GM12878 (cell line): ENCODE data around the gene ARAP1. TPM values are rescaled to one million over a fixed set of nuclear protein-coding genes. Genes with fewer than 3 reads are reported as not detected.

ENCODE experiments used
- ATAC-seq: fragments of 200-7000 bp; cut with Tn5 transposase; 3 replicates; pipeline ENCODE4 v1.9.1; 2020; ENCODE audit warnings: mild to moderate bottlenecking, moderate library complexity
- BruUV-seq: library from RNA; stranded (reverse); fragments of 400-500 nt; replicated peaks from 2 replicates; lab custom pipeline; 2021; lab: Mats Ljungman, UMichigan
- CTCF ChIA-PET: fragments of 300-600 bp; sonication (Branson Sonifier 250); formaldehyde crosslinking; extraction: SDS; loops from one replicate; lab custom pipeline; 2021; ENCODE audit warnings: inconsistent platforms; lab: Yijun Ruan, JAX
- POLR2A ChIA-PET: fragments of 350-600 bp; formaldehyde crosslinking; extraction: SDS; loops from one replicate; lab custom pipeline; 2021; ENCODE audit warnings: inconsistent platforms; lab: Charles Lee
- RAD21 ChIA-PET: fragments of 300-600 bp; sonication (Branson Sonifier 250); formaldehyde crosslinking; loops from one replicate; lab custom pipeline; 2023; ENCODE audit warnings: antibody characterized with exemption; ENCODE audit not compliant: unreplicated experiment; lab: Charles Lee
- SMC1A ChIA-PET: fragments of 300-600 bp; sonication (Branson Sonifier 250); formaldehyde crosslinking; loops from one replicate; lab custom pipeline; 2023; ENCODE audit not compliant: unreplicated experiment, uncharacterized antibody; lab: Charles Lee
- DNase-seq: peaks from one replicate; pipeline ENCODE4 v3.0.0-alpha.2; 2011; ENCODE audit warnings: low read depth, low spot score
- FAIRE-seq: peaks from 3 replicates; lab custom pipeline; 2011; peaks lifted over from hg19 to GRCh38; lab: Jason Lieb, UNC
- H2AFZ ChIP-seq: 2 replicates; pipeline ENCODE4 v1.6.0; 2011; ENCODE audit warnings: low read depth, low read length, control low read depth; ENCODE audit not compliant: control insufficient read depth
- H3K27ac ChIP-seq: 2 replicates; pipeline ENCODE4 v1.5.1; 2011; ENCODE audit warnings: control low read depth; ENCODE audit not compliant: control insufficient read depth, insufficient read depth
- H3K27me3 ChIP-seq, 2 experiments: replicated peaks in 1 of 2; 2 replicates each; pipeline versions ENCODE4 v1.6.0 to v1.6.1; 2011; ENCODE audit warnings: low read length in 1 of 2; ENCODE audit not compliant: control insufficient read depth in 2 of 2, insufficient read depth in 2 of 2
- H3K36me3 ChIP-seq, 2 experiments: 2 replicates each; pipeline ENCODE4 v1.5.1; 2011; ENCODE audit warnings: low read length in 1 of 2; ENCODE audit not compliant: control insufficient read depth in 2 of 2, insufficient read depth in 2 of 2
- H3K4me1 ChIP-seq: 2 replicates; pipeline ENCODE4 v1.6.1; 2011; ENCODE audit warnings: mild to moderate bottlenecking, low read length, moderate library complexity, mixed read lengths; ENCODE audit not compliant: control insufficient read depth, insufficient read depth
- H3K4me2 ChIP-seq: 2 replicates; pipeline ENCODE4 v1.6.0; 2011; ENCODE audit warnings: control low read depth; ENCODE audit not compliant: control insufficient read depth, insufficient read depth
- H3K4me3 ChIP-seq: fragments of 200-600 bp; sonication (generic); 2 replicates; pipeline ENCODE4 v1.5.1; 2016
- H3K79me2 ChIP-seq: 2 replicates; pipeline ENCODE4 v1.6.0; 2011; ENCODE audit warnings: low read length; ENCODE audit not compliant: control insufficient read depth, insufficient read depth
- H3K9ac ChIP-seq: 2 replicates; pipeline ENCODE4 v1.8.0; 2011; ENCODE audit warnings: low read length, control low read depth, mixed read lengths; ENCODE audit not compliant: control insufficient read depth, insufficient read depth
- H3K9me3 ChIP-seq: replicated peaks from 3 replicates; pipeline ENCODE4 v1.5.1; 2011; ENCODE audit warnings: mild to moderate bottlenecking, low read length; ENCODE audit not compliant: control insufficient read depth, insufficient read depth
- H4K20me1 ChIP-seq: 2 replicates; pipeline ENCODE4 v1.6.0; 2011; ENCODE audit not compliant: control insufficient read depth, insufficient read depth
- ASH2L ChIP-seq: fragments of 300-600, 200-600 bp; sonication (generic); IDR thresholded peaks from 2 replicates; pipeline ENCODE4 v1.6.1; 2017; ENCODE audit warnings: low read depth, mild to moderate bottlenecking, borderline replicate concordance
- BRCA1 ChIP-seq: IDR thresholded peaks from 2 replicates; pipeline ENCODE4 v1.6.1; 2011; ENCODE audit warnings: low read depth, low read length, improper control_type of control experiment
- JUND ChIP-seq: IDR thresholded peaks from 2 replicates; pipeline ENCODE4 v1.6.1; 2012; ENCODE audit warnings: low read depth, mild to moderate bottlenecking, low read length, improper control_type of control experiment, moderate library complexity
- KDM1A ChIP-seq: fragments of 200-600 bp; sonication (generic); IDR thresholded peaks from 2 replicates; pipeline ENCODE4 v1.6.1; 2016; ENCODE audit warnings: borderline replicate concordance
- MEF2B ChIP-seq: fragments of 450-650 bp; IDR thresholded peaks from 2 replicates; pipeline ENCODE4 v1.6.1; 2018; ENCODE audit warnings: mild to moderate bottlenecking, moderate library complexity; ENCODE audit not compliant: partially characterized antibody, poor library complexity, severe bottlenecking
- MTA2 ChIP-seq: fragments of 450-650 bp; IDR thresholded peaks from 2 replicates; pipeline ENCODE4 v1.6.1; 2016; ENCODE audit warnings: low read depth, mild to moderate bottlenecking, moderate library complexity
- PKNOX1 ChIP-seq: fragments of 450-650 bp; IDR thresholded peaks from 2 replicates; pipeline ENCODE4 v1.6.1; 2016; ENCODE audit warnings: mild to moderate bottlenecking
- POLR2AphosphoS2 ChIP-seq: IDR thresholded peaks from 2 replicates; pipeline ENCODE4 v1.6.1; 2011; ENCODE audit warnings: low read depth, mild to moderate bottlenecking, low read length, improper control_type of control experiment, moderate library complexity
- POU2F2 ChIP-seq: IDR thresholded peaks from 3 replicates; pipeline ENCODE4 v1.6.1; 2011; ENCODE audit warnings: low read depth, mild to moderate bottlenecking, low read length, borderline replicate concordance
- WRNIP1 ChIP-seq: IDR thresholded peaks from 2 replicates; pipeline ENCODE4 v1.6.1; 2011; ENCODE audit warnings: low read depth, low read length, improper control_type of control experiment, borderline replicate concordance
- YY1 ChIP-seq: IDR thresholded peaks from 2 replicates; pipeline ENCODE4 v1.6.1; 2011; ENCODE audit warnings: low read depth, mild to moderate bottlenecking, low read length
- ZNF622 ChIP-seq: fragments of 450-650 bp; IDR thresholded peaks from 2 replicates; pipeline ENCODE4 v1.6.1; 2017; ENCODE audit warnings: mild to moderate bottlenecking, inconsistent platforms
- WGBS: methylation state at CpG from one replicate; pipeline ENCODE4 v1.1.6; 2016; ENCODE audit warnings: low lambda C conversion rate; ENCODE audit not compliant: insufficient replicate concordance, insufficient coverage; ENCODE audit errors: missing lambda C conversion rate; 5-methylcytosine and 5-hydroxymethylcytosine counted together
- in situ Hi-C: fragments of 300-500 bp; cut with MboI; formaldehyde crosslinking; loops from 9 replicates; pipeline ENCODE4 v1.14.3; 2018; ENCODE audit warnings: mixed read lengths
- intact Hi-C: fragments of 100-400 bp; cut with micrococcal nuclease; formaldehyde crosslinking; loops from one replicate; pipeline ENCODE4 v1.14.2; 2022; ENCODE audit not compliant: unreplicated experiment
- polyA plus RNA-seq, 11 experiments: library from polyadenylated mRNA; depleted of rRNA in 4 of 11; unstranded in 6 of 11; stranded (reverse) in 5 of 11; fragments of >200 nt; fragmentation: Nextera tagmentation in 4 of 11; fragmentation: Illumina TruSeq in 1 of 11; extraction: Ambion mirVana in 4 of 11; extraction: Trizol in 1 of 11; gene quantifications; 1 replicate in 1 of 11; 2 replicates in 10 of 11; pipeline versions ENCODE4 v1.2.1 to v1.2.3, GENCODE V29; 2011 to 2016; ENCODE audit warnings: inconsistent platforms in 2 of 11, missing spikeins in 2 of 11, low read depth in 1 of 11
- total RNA-seq, 4 experiments: library from RNA; depleted of rRNA in 3 of 4; stranded (reverse); fragments of >200 nt in 3 of 4; fragmentation: Illumina TruSeq in 1 of 4; extraction: Trizol in 1 of 4; gene quantifications; 2 replicates each; pipeline versions ENCODE4 v1.2.1 to v1.2.3, GENCODE V29; 2013 to 2021
- TF ChIP-seq, protein P1 (sequence below): IDR thresholded peaks from 2 replicates; pipeline ENCODE4 v1.6.1; 2012; ENCODE audit warnings: low read depth, low read length, improper control_type of control experiment
- TF ChIP-seq, protein P2 (sequence below): fragments of 450-650 bp; IDR thresholded peaks from 2 replicates; pipeline ENCODE4 v1.6.1; 2017; ENCODE audit warnings: borderline replicate concordance
- TF ChIP-seq, protein P3 (sequence below): IDR thresholded peaks from 2 replicates; pipeline ENCODE4 v1.6.1; 2012; ENCODE audit warnings: low read depth, low read length, improper control_type of control experiment

The ARAP1 gene
- total and polyA plus RNA-seq, 10 of the 15 experiments (the other 5 are each of a cell fraction or from before 2014, with no cell fraction given), result 0.55 to 102 (median 51.0) TPM

DNA sequence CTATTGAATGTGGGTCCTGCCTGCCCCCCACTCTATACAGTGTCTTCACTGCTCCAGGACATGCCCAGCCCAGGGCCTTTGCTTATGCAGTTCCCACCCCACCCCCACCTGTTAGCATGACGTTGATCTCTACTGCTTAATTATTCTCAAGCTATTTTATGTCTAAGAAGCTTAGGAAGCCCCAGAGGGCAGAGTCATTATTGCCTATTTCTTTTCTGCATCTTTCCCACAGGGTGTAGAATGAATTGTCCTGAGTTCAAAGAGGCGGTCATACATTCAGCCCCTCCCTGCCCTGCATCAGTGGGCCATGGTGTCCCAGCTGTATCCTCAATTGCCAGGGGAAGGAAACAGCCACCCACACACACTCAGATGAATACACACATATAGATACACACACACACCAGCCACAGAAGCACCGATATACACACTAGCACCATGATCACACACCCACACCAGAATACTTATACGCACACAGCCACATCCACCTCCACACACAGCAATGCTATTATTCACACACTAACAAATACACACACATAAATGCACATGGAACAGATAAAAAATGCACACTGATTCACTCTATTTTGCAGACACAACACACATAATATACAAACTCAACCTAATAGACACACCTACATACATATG is 79.5 kb downstream of the ARAP1 start:
- no peaks in the 10 kb centered on the region for H3K79me2 ChIP-seq
- no peak overlapping the region for H3K4me3 ChIP-seq
- RAD21 ChIA-PET, result interaction anchor here (1.7 kb wide), 1 partner anchor 11 kb away, joined by 6 read pairs; no protein-coding TSS in a partner anchor
- DNase-seq (no peak), ATAC-seq (no peak), FAIRE-seq (no peak)
- H3K36me3 ChIP-seq, result no peaks in the 10 kb centered on the region
- H3K9me3 ChIP-seq, result no peaks in the 10 kb centered on the region
- no peak overlapping the region for H2AFZ ChIP-seq
- H3K27me3 ChIP-seq, result peaks cover 5 to 14% of the 10 kb centered on the region in 2 experiments
- WGBS, result 8% methylated on average over 4 of the region's 4 CpGs
- CTCF ChIA-PET, result interaction anchor here (1.0 to 3.2 kb wide), 2 partner anchors 11 to 86 kb away, joined by 4 to 24 read pairs; no protein-coding TSS in a partner anchor
- POLR2A ChIA-PET, result interaction anchor here (0.6 kb wide), 2 partner anchors 66 to 272 kb away, joined by 4 to 7 read pairs; no protein-coding TSS in a partner anchor
- H3K4me2 ChIP-seq, result no peak overlapping the region
- no peaks in the 10 kb centered on the region for H4K20me1 ChIP-seq
- H3K27ac ChIP-seq, result no peak overlapping the region
- peaks cover 25% of the 10 kb centered on the region for H3K4me1 ChIP-seq
- H3K9ac ChIP-seq, result no peak overlapping the region
- in situ Hi-C loops (no loop called here), intact Hi-C loops (no loop called here)
- TF ChIP-seq WRNIP1 (no peak), JUND (no peak), MEF2B (no peak), KDM1A (no peak), YY1 (no peak), PKNOX1 (no peak), POLR2AphosphoS2 (no peak), BRCA1 (no peak), ZNF622 (no peak), POU2F2 (no peak), ASH2L (no peak), MTA2 (no peak)
- TF ChIP-seq, protein P1, sequence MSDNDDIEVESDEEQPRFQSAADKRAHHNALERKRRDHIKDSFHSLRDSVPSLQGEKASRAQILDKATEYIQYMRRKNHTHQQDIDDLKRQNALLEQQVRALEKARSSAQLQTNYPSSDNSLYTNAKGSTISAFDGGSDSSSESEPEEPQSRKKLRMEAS, result no peak
- TF ChIP-seq, protein P2, sequence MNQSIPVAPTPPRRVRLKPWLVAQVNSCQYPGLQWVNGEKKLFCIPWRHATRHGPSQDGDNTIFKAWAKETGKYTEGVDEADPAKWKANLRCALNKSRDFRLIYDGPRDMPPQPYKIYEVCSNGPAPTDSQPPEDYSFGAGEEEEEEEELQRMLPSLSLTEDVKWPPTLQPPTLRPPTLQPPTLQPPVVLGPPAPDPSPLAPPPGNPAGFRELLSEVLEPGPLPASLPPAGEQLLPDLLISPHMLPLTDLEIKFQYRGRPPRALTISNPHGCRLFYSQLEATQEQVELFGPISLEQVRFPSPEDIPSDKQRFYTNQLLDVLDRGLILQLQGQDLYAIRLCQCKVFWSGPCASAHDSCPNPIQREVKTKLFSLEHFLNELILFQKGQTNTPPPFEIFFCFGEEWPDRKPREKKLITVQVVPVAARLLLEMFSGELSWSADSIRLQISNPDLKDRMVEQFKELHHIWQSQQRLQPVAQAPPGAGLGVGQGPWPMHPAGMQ, result no peak
- TF ChIP-seq, protein P3, sequence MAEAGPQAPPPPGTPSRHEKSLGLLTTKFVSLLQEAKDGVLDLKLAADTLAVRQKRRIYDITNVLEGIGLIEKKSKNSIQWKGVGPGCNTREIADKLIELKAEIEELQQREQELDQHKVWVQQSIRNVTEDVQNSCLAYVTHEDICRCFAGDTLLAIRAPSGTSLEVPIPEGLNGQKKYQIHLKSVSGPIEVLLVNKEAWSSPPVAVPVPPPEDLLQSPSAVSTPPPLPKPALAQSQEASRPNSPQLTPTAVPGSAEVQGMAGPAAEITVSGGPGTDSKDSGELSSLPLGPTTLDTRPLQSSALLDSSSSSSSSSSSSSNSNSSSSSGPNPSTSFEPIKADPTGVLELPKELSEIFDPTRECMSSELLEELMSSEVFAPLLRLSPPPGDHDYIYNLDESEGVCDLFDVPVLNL, result no peak
- no TSS peak for BruUV-seq
- SMC1A ChIA-PET, result no interaction called here
